ENCODE data around the gene KLK12. TPM values are rescaled to one million over a fixed set of nuclear protein-coding genes. Genes with fewer than 3 reads are reported as not detected.

Gene KLK12
- total and polyA plus RNA-seq, 8 donors, result 0.31 to 1.3 (median 0.44) TPM; not detected in 1

GRCh38 chr19:51036519-51036918 lies 1.7 kb upstream of the KLK12 start:
- no peak overlapping the region for H3K4me3 ChIP-seq
- H3K36me3 ChIP-seq, result no peaks in the 10 kb centered on the region
- H3K27me3 ChIP-seq, result peaks cover 0 to 23% of the 10 kb centered on the region in 2 donors
- ATAC-seq (no peak), DNase-seq (no peak)
- H3K27ac ChIP-seq, result no peak overlapping the region
- no peaks in the 10 kb centered on the region for H3K4me1 ChIP-seq
- TF ChIP-seq, protein P1, sequence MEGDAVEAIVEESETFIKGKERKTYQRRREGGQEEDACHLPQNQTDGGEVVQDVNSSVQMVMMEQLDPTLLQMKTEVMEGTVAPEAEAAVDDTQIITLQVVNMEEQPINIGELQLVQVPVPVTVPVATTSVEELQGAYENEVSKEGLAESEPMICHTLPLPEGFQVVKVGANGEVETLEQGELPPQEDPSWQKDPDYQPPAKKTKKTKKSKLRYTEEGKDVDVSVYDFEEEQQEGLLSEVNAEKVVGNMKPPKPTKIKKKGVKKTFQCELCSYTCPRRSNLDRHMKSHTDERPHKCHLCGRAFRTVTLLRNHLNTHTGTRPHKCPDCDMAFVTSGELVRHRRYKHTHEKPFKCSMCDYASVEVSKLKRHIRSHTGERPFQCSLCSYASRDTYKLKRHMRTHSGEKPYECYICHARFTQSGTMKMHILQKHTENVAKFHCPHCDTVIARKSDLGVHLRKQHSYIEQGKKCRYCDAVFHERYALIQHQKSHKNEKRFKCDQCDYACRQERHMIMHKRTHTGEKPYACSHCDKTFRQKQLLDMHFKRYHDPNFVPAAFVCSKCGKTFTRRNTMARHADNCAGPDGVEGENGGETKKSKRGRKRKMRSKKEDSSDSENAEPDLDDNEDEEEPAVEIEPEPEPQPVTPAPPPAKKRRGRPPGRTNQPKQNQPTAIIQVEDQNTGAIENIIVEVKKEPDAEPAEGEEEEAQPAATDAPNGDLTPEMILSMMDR (IDR thresholded peaks at IDR 0.05), result no peak
- intact Hi-C loops (cut with DNase I), result no loop called here
- no peaks in the 10 kb centered on the region for H3K9me3 ChIP-seq

GRCh38 chr19:51031880-51032225 lies 2.9 kb downstream of the KLK12 start:
- DNase-seq, result no peak
- H3K36me3 ChIP-seq, result no peaks in the 10 kb centered on the region

DNA sequence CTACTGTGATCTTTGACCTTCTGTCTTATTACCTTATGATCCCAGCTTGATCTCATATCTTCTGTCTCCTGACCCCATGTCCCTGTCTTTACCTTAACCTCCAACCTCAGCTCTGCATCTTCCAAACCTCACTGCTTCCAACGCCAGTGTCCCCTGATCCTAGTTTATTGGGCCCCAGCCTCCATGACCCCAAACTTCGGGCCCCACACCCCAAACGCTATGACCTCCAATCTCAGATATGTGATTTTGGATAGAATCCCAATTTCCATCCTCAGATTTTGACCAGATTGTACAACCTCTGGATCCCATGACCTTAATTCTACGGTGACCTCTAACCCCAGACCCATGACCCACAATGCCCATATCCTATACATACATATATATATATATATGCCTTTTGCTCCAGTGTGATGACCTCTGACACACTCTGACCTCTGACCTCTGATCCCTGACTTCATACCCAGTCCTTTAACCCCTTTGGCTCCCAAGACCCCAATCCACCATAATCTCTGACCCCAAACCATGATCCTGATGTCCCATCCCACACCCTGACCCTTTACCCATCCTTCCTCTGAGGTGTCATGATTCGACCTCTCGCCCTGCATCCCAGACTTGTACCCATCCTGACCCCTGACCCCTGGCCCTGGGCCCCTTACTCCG lies 3.5 kb downstream of the KLK12 start:
- Histone ChIP-seq H3K36me3 (no peaks in the 10 kb centered on the region), H3K27ac (no peak overlapping the region), H3K9me3 (no peaks in the 10 kb centered on the region), H3K27me3 (peaks cover 0 to 69% of the 10 kb centered on the region in 2 donors), H3K4me3 (no peak overlapping the region), H3K4me1 (no peaks in the 10 kb centered on the region)
- DNase-seq (no peak), ATAC-seq (no peak)
- TF ChIP-seq, protein P1 (IDR thresholded peaks at IDR 0.05), result no peak
- intact Hi-C loops (cut with DNase I), result no loop called here

More at GRCh38 chr19:51031880-51032225, 2.9 kb downstream of the KLK12 start:
- no peak overlapping the region for H3K27ac ChIP-seq
- intact Hi-C loops (cut with DNase I), result no loop called here
- H3K9me3 ChIP-seq, result no peaks in the 10 kb centered on the region
- ATAC-seq, result no peak
- no peaks in the 10 kb centered on the region for H3K4me1 ChIP-seq
- H3K4me3 ChIP-seq, result no peak overlapping the region
- peaks cover 0 to 64% of the 10 kb centered on the region in 2 donors for H3K27me3 ChIP-seq
- TF ChIP-seq, protein P1 (IDR thresholded peaks at IDR 0.05), result no peak

GRCh38 chr19:51030631-51031030 lies 4.2 kb downstream of the KLK12 start:
- Histone ChIP-seq H3K27me3 (peaks cover 2 to 77% of the 10 kb centered on the region in 2 donors), H3K4me1 (no peaks in the 10 kb centered on the region), H3K27ac (no peak overlapping the region), H3K9me3 (no peaks in the 10 kb centered on the region), H3K36me3 (no peaks in the 10 kb centered on the region), H3K4me3 (no peak overlapping the region)
- intact Hi-C loops (cut with DNase I), result no loop called here
- ATAC-seq (no peak), DNase-seq (no peak)
- TF ChIP-seq, protein P1 (IDR thresholded peaks at IDR 0.05), result no peak

GRCh38 chr19:51029718-51030117 lies 5.1 kb downstream of the KLK12 start:
- TF ChIP-seq, protein P1 (IDR thresholded peaks at IDR 0.05), result no peak
- no peaks in the 10 kb centered on the region for H3K9me3 ChIP-seq
- DNase-seq (no peak), ATAC-seq (no peak)
- H3K4me1 ChIP-seq, result no peaks in the 10 kb centered on the region
- H3K4me3 ChIP-seq, result no peak overlapping the region
- no peak overlapping the region for H3K27ac ChIP-seq
- peaks cover 4 to 77% of the 10 kb centered on the region in 2 donors for H3K27me3 ChIP-seq
- no peaks in the 10 kb centered on the region for H3K36me3 ChIP-seq
- intact Hi-C loops (cut with DNase I), result loop anchor here in 1 of 2 donors (10.0 kb wide), 1 partner anchor 145 kb away; no protein-coding TSS in a partner anchor

Measured in left lung (tissue), 10 donors.